Measurements from ENCODE around the gene SLC17A8. TPM values are rescaled to one million over a fixed set of nuclear protein-coding genes. Genes with fewer than 3 reads are reported as not detected.
A peak's percentile ranks its signal among the peaks of the same experiment; 100 is the strongest.
"Not testable (repeated sequence)": the region's sequence is repeated elsewhere in the genome, so short reads cannot be mapped to it uniquely, and the experiment has no call there.

SLC17A8 gene
- not detected in 2 replicates for total RNA-seq (2014; rRNA removed)
- polyA plus RNA-seq (2012): not detected

GRCh38 chr12:100356644-100357223 is at the start of gene SLC17A8:
Gene SLC17A8 (plus strand): TSS chr12:100357074. CDS start chr12:100357392, 318 bp downstream.
- no peak for DNase-seq (ENCODE audit: low read depth)

- DNase-seq (ENCODE audit: low read depth): not testable (repeated sequence)
Measured at GRCh38 chr12:100308138-100308537, 48.7 kb upstream of the SLC17A8 start.

GRCh38 chr12:100311317-100311716 is 45.6 kb upstream of the SLC17A8 start:
- DNase-seq (ENCODE audit: low read depth): no peak

- DNase-seq (ENCODE audit: low read depth): no peak
Measured at GRCh38 chr12:100317371-100317770, 39.5 kb upstream of the SLC17A8 start.

GRCh38 chr12:100324498-100324897 is 32.4 kb upstream of the SLC17A8 start:
- no peak for DNase-seq (ENCODE audit: low read depth)

GRCh38 chr12:100326208-100326607 is 30.7 kb upstream of the SLC17A8 start:
- no peak for DNase-seq (ENCODE audit: low read depth)

- no peak for DNase-seq (ENCODE audit: low read depth)
Measured at GRCh38 chr12:100329800-100330199, 27.1 kb upstream of the SLC17A8 start.

- no peak for DNase-seq (ENCODE audit: low read depth)
Measured at GRCh38 chr12:100331871-100332270, 25.0 kb upstream of the SLC17A8 start.

GRCh38 chr12:100332852-100333251 is 24.0 kb upstream of the SLC17A8 start:
- DNase-seq (ENCODE audit: low read depth): no peak

GRCh38 chr12:100337299-100337698 is 19.6 kb upstream of the SLC17A8 start:
- no peak for DNase-seq (ENCODE audit: low read depth)

GRCh38 chr12:100337727-100338126 is 19.1 kb upstream of the SLC17A8 start:
- no peak for DNase-seq (ENCODE audit: low read depth)

- no peak for DNase-seq (ENCODE audit: low read depth)
Measured at GRCh38 chr12:100339071-100339470, 17.8 kb upstream of the SLC17A8 start.

- not testable (repeated sequence) for DNase-seq (ENCODE audit: low read depth)
Measured at GRCh38 chr12:100342897-100343296, 14.0 kb upstream of the SLC17A8 start.

- DNase-seq (ENCODE audit: low read depth): not testable (repeated sequence)
Measured at GRCh38 chr12:100344351-100344750, 12.5 kb upstream of the SLC17A8 start.

- DNase-seq (ENCODE audit: low read depth): no peak
Measured at GRCh38 chr12:100345020-100345767, 11.7 kb upstream of the SLC17A8 start.

GRCh38 chr12:100346660-100347059 is 10.2 kb upstream of the SLC17A8 start:
- DNase-seq (ENCODE audit: low read depth): no peak

- peak; percentile 17 for DNase-seq (ENCODE audit: low read depth)
Measured at GRCh38 chr12:100348657-100349454, 8.0 kb upstream of the SLC17A8 start.

GRCh38 chr12:100359248-100359647 is 2.4 kb downstream of the SLC17A8 start:
- DNase-seq (ENCODE audit: low read depth): no peak

GRCh38 chr12:100359822-100360221 is 2.9 kb downstream of the SLC17A8 start:
- peak; percentile 13 for DNase-seq (ENCODE audit: low read depth)

GRCh38 chr12:100360450-100360849 is 3.6 kb downstream of the SLC17A8 start:
- DNase-seq (ENCODE audit: low read depth): no peak

- no peak for DNase-seq (ENCODE audit: low read depth)
Measured at GRCh38 chr12:100364324-100364723, 7.5 kb downstream of the SLC17A8 start.

GRCh38 chr12:100365411-100365810 is 8.5 kb downstream of the SLC17A8 start:
- no peak for DNase-seq (ENCODE audit: low read depth)
